GM23338 (cell line): ENCODE measurements around the gene PRPF18. TPM values are rescaled to one million over a fixed set of nuclear protein-coding genes. Genes with fewer than 3 reads are reported as not detected.

ENCODE experiments used
- ATAC-seq: fragments of 200-7000 bp; cut with Tn5 transposase; 3 replicates; pipeline ENCODE4 v1.9.1; 2020
- DNase-seq: peaks from one replicate; pipeline ENCODE4 v3.0.0-alpha.2; 2015; ENCODE audit warnings: low spot score
- H2AFZ ChIP-seq: fragments of 200-600 bp; sonication (generic); 2 replicates; pipeline ENCODE4 v1.8.0; 2016; ENCODE audit warnings: antibody characterized with exemption, mild to moderate bottlenecking, moderate library complexity
- H3F3A ChIP-seq: fragments of 200-600 bp; sonication (generic); replicated peaks from 2 replicates; pipeline ENCODE4 v1.8.0; 2017; ENCODE audit warnings: antibody characterized with exemption, mixed run types, low read depth
- H3K27ac ChIP-seq: fragments of 200-600 bp; sonication (generic); 2 replicates; pipeline ENCODE4 v1.6.1; 2016; ENCODE audit warnings: low read depth
- H3K27me3 ChIP-seq: fragments of 200-600 bp; sonication (generic); 2 replicates; pipeline ENCODE4 v1.8.0; 2016; ENCODE audit warnings: mild to moderate bottlenecking, mixed run types, moderate library complexity; ENCODE audit not compliant: insufficient read depth
- H3K36me3 ChIP-seq: fragments of 200-600 bp; sonication (generic); 2 replicates; pipeline ENCODE4 v1.8.0; 2016; ENCODE audit warnings: mild to moderate bottlenecking; ENCODE audit not compliant: insufficient read depth
- H3K4me1 ChIP-seq: fragments of 200-600 bp; sonication (generic); 2 replicates; pipeline ENCODE4 v1.8.0; 2016; ENCODE audit warnings: mild to moderate bottlenecking, moderate library complexity; ENCODE audit not compliant: insufficient read depth
- H3K4me2 ChIP-seq: fragments of 200-600 bp; sonication (generic); 2 replicates; pipeline ENCODE4 v1.7.1; 2017; ENCODE audit warnings: mixed run types
- H3K4me3 ChIP-seq: fragments of 200-600 bp; sonication (generic); 2 replicates; pipeline ENCODE4 v1.6.1; 2016; ENCODE audit warnings: mixed run types
- H3K79me2 ChIP-seq: fragments of 200-600 bp; sonication (generic); replicated peaks from 2 replicates; pipeline ENCODE4 v1.8.0; 2017; ENCODE audit warnings: mild to moderate bottlenecking; ENCODE audit not compliant: insufficient read depth
- H3K9me2 ChIP-seq: fragments of 200-600 bp; sonication (generic); 2 replicates; pipeline ENCODE4 v1.8.0; 2017; ENCODE audit not compliant: insufficient read depth
- H4K20me1 ChIP-seq: fragments of 200-600 bp; sonication (generic); replicated peaks from 2 replicates; pipeline ENCODE4 v1.8.0; 2017; ENCODE audit warnings: mild to moderate bottlenecking; ENCODE audit not compliant: insufficient read depth
- H3K27ac Mint-ChIP-seq: 2 replicates; pipeline ENCODE4 v1.8.0; 2020; ENCODE audit warnings: inconsistent platforms, mild to moderate bottlenecking, moderate library complexity, mixed read lengths
- H3K27me3 Mint-ChIP-seq: 3 replicates; pipeline ENCODE4 v1.8.0; 2022; ENCODE audit warnings: low read depth, mild to moderate bottlenecking, moderate library complexity, mixed read lengths, inconsistent platforms; ENCODE audit not compliant: insufficient read depth, poor library complexity
- H3K36me3 Mint-ChIP-seq: 3 replicates; pipeline ENCODE4 v1.8.0; 2021; ENCODE audit warnings: low read depth, mild to moderate bottlenecking, inconsistent platforms, moderate library complexity, mixed read lengths
- H3K4me1 Mint-ChIP-seq: 3 replicates; pipeline ENCODE4 v1.8.0; 2020; ENCODE audit warnings: mild to moderate bottlenecking, inconsistent platforms, mixed read lengths
- H3K4me3 Mint-ChIP-seq: 3 replicates; pipeline ENCODE4 v1.8.0; 2021; ENCODE audit warnings: moderate library complexity, mild to moderate bottlenecking, inconsistent platforms, mixed read lengths
- H3K9me3 Mint-ChIP-seq: 3 replicates; pipeline ENCODE4 v1.8.0; 2020; ENCODE audit warnings: moderate library complexity, mild to moderate bottlenecking, inconsistent platforms, mixed read lengths
- CREB1 ChIP-seq: fragments of 250-450 bp; sonication (Bioruptor Pico); IDR thresholded peaks from 2 replicates; pipeline ENCODE4 v1.5.0; 2020; ENCODE audit warnings: low read depth, mild to moderate bottlenecking, moderate library complexity
- EZH2 ChIP-seq: fragments of 200-600 bp; sonication (generic); IDR thresholded peaks from one replicate; pipeline ENCODE4 v1.8.0; 2017; ENCODE audit warnings: antibody characterized with exemption, mild to moderate bottlenecking, low read depth; ENCODE audit not compliant: unreplicated experiment
- EZH2phosphoT487 ChIP-seq: fragments of 200-600 bp; sonication (generic); IDR thresholded peaks from one replicate; pipeline ENCODE4 v1.8.1; 2018; ENCODE audit warnings: antibody characterized with exemption; ENCODE audit not compliant: unreplicated experiment
- NANOG ChIP-seq: IDR thresholded peaks from 2 replicates; pipeline ENCODE4 v1.6.1; 2016; ENCODE audit warnings: antibody characterized with exemption, borderline replicate concordance
- POLR2AphosphoS5 ChIP-seq: IDR thresholded peaks from 2 replicates; pipeline ENCODE4 v1.6.1; 2016; ENCODE audit warnings: antibody characterized with exemption, low read depth
- STAT1 ChIP-seq: IDR thresholded peaks from one replicate; pipeline ENCODE4 v1.6.1; 2016; ENCODE audit warnings: antibody characterized with exemption; ENCODE audit not compliant: unreplicated experiment
- ZNF114 ChIP-seq: fragments of 250-450 bp; sonication (Bioruptor Pico); IDR thresholded peaks from 2 replicates; pipeline ENCODE4 v1.5.0; 2020; ENCODE audit warnings: mild to moderate bottlenecking, moderate library complexity
- ZNF331 ChIP-seq: fragments of 250-450 bp; sonication (Bioruptor Pico); IDR thresholded peaks from 2 replicates; pipeline ENCODE4 v1.5.0; 2020; ENCODE audit warnings: low read depth, mild to moderate bottlenecking, moderate library complexity
- polyA plus RNA-seq: library from polyadenylated mRNA; unstranded; fragments of >200 nt; fragmentation: Nextera tagmentation; extraction: Ambion mirVana; gene quantifications from 2 replicates; pipeline ENCODE4 v1.2.1, GENCODE V29; 2016
- total RNA-seq: library from RNA; depleted of rRNA; stranded (reverse); fragments of >200 nt; shearing (Covaris generic); gene quantifications from 2 replicates; pipeline ENCODE4 v1.2.3, GENCODE V29; 2014
- TF ChIP-seq, protein P1 (sequence below): IDR thresholded peaks from one replicate; pipeline ENCODE4 v1.6.1; 2018; ENCODE audit warnings: antibody characterized with exemption; ENCODE audit not compliant: unreplicated experiment
- TF ChIP-seq, protein P2 (sequence below), 2 experiments: fragments of 200-600 bp in 1 of 2; sonication (generic) in 1 of 2; conservative IDR thresholded peaks; 2 replicates each; pipeline versions ENCODE4 v1.5.1 to v1.6.1; 2016 to 2017; ENCODE audit warnings: antibody characterized with exemption in 2 of 2, low read depth in 2 of 2, mild to moderate bottlenecking in 2 of 2, moderate library complexity in 1 of 2
- TF ChIP-seq, protein P3 (sequence below): IDR thresholded peaks from 2 replicates; pipeline ENCODE4 v1.6.1; 2016; ENCODE audit warnings: antibody characterized with exemption

Gene PRPF18
- total and polyA plus RNA-seq, 2 experiments from 2014 or later, result 15.1 to 17.2 TPM

DNA sequence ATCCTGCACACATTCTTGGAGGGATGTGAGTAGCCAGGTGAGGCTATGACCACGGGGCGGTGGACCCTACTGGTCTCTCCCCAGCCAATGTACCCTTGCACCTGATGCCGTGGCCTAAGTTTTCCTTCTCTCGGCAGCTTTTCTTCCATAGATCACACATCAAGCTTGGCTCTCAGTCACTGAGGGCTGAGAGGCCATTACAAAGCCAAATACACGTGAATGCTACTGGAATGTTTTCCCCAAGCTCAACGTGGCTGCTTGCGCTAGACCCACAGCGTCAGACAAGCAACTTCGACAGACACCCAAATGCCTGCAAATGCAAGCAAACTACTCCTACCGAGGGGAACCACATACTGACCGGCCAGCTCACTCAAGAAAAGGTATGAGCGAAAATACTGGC is 83.1 kb downstream of the PRPF18 start:
- Histone ChIP-seq H3K79me2 (no peaks in the 10 kb centered on the region), H3K27me3 (no peaks in the 10 kb centered on the region), H3K9me2 (peaks cover 7% of the 10 kb centered on the region; the same call in 1 of the 2 replicates), H2AFZ (no peak overlapping the region), H3K4me3 (no peak overlapping the region), H3K36me3 (0 out of 2 replicates have a peak, but pooled peaks cover 8% of the 10 kb centered on the region), H4K20me1 (no peaks in the 10 kb centered on the region), H3K4me2 (no peak overlapping the region), H3K4me1 (peaks cover 21% of the 10 kb centered on the region), H3F3A (0 out of 2 replicates have a peak, but pooled peaks cover 4% of the 10 kb centered on the region), H3K27ac (peak overlapping the region; percentile 76; the same call in 1 of the 2 replicates)
- peak overlapping the region; percentile 30; the same call in 1 of the 2 replicates for H3K27ac Mint-ChIP-seq
- TF ChIP-seq, protein P1, sequence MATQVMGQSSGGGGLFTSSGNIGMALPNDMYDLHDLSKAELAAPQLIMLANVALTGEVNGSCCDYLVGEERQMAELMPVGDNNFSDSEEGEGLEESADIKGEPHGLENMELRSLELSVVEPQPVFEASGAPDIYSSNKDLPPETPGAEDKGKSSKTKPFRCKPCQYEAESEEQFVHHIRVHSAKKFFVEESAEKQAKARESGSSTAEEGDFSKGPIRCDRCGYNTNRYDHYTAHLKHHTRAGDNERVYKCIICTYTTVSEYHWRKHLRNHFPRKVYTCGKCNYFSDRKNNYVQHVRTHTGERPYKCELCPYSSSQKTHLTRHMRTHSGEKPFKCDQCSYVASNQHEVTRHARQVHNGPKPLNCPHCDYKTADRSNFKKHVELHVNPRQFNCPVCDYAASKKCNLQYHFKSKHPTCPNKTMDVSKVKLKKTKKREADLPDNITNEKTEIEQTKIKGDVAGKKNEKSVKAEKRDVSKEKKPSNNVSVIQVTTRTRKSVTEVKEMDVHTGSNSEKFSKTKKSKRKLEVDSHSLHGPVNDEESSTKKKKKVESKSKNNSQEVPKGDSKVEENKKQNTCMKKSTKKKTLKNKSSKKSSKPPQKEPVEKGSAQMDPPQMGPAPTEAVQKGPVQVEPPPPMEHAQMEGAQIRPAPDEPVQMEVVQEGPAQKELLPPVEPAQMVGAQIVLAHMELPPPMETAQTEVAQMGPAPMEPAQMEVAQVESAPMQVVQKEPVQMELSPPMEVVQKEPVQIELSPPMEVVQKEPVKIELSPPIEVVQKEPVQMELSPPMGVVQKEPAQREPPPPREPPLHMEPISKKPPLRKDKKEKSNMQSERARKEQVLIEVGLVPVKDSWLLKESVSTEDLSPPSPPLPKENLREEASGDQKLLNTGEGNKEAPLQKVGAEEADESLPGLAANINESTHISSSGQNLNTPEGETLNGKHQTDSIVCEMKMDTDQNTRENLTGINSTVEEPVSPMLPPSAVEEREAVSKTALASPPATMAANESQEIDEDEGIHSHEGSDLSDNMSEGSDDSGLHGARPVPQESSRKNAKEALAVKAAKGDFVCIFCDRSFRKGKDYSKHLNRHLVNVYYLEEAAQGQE, result no peak
- TF ChIP-seq CREB1 (CRISPR knock-in tag) (no peak), ZNF331 (CRISPR knock-in tag) (no peak)
- TF ChIP-seq, protein P2, sequence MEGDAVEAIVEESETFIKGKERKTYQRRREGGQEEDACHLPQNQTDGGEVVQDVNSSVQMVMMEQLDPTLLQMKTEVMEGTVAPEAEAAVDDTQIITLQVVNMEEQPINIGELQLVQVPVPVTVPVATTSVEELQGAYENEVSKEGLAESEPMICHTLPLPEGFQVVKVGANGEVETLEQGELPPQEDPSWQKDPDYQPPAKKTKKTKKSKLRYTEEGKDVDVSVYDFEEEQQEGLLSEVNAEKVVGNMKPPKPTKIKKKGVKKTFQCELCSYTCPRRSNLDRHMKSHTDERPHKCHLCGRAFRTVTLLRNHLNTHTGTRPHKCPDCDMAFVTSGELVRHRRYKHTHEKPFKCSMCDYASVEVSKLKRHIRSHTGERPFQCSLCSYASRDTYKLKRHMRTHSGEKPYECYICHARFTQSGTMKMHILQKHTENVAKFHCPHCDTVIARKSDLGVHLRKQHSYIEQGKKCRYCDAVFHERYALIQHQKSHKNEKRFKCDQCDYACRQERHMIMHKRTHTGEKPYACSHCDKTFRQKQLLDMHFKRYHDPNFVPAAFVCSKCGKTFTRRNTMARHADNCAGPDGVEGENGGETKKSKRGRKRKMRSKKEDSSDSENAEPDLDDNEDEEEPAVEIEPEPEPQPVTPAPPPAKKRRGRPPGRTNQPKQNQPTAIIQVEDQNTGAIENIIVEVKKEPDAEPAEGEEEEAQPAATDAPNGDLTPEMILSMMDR (conservative IDR thresholded peaks at IDR 0.05; ENCODE audit: low read depth in 2 of 2), result no peak
- DNase-seq (no peak), ATAC-seq (no peak)
- peaks cover 30% of the 10 kb centered on the region for H3K4me1 Mint-ChIP-seq
- peaks cover 44% of the 10 kb centered on the region for H3K36me3 Mint-ChIP-seq
- no peak overlapping the region for H3K4me3 Mint-ChIP-seq
- H3K27me3 Mint-ChIP-seq, result peaks cover 4% of the 10 kb centered on the region
- H3K9me3 Mint-ChIP-seq, result no peaks in the 10 kb centered on the region

DNA sequence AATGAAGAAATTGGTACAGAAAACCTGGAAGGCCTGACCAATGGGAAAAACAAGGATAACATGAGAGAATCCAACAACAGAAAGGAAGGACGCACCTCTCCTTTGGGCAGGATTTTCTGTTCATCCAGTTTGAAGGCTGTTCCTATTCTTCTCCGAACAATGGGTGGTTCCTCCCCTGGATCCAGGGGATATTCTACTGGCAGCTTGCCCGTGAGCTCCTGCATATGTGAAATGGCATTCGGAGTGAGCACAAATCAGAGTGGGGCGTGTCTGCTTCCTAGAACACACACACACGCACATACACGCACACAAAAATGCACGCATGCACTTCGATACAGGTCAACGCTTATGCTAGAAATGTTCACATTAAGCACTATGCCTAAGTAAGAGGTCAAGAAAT is 83.5 kb downstream of the PRPF18 start:
- H3K4me3 ChIP-seq, result no peak overlapping the region
- 0 out of 2 replicates have a peak, but pooled peaks cover 4% of the 10 kb centered on the region for H3F3A ChIP-seq
- peaks cover 30% of the 10 kb centered on the region for H3K4me1 Mint-ChIP-seq
- H4K20me1 ChIP-seq, result no peaks in the 10 kb centered on the region
- H3K9me3 Mint-ChIP-seq, result no peaks in the 10 kb centered on the region
- ATAC-seq (no peak), DNase-seq (no peak)
- no peaks in the 10 kb centered on the region for H3K27me3 ChIP-seq
- no peak overlapping the region for H3K4me2 ChIP-seq
- H3K27ac Mint-ChIP-seq, result no peak overlapping the region; the same call in 1 of the 2 replicates
- H3K36me3 ChIP-seq, result 0 out of 2 replicates have a peak, but pooled peaks cover 4% of the 10 kb centered on the region
- H3K4me1 ChIP-seq, result peaks cover 21% of the 10 kb centered on the region
- H3K4me3 Mint-ChIP-seq, result no peak overlapping the region
- no peak overlapping the region for H2AFZ ChIP-seq
- peaks cover 4% of the 10 kb centered on the region for H3K27me3 Mint-ChIP-seq
- peaks cover 43% of the 10 kb centered on the region for H3K36me3 Mint-ChIP-seq
- no peaks in the 10 kb centered on the region for H3K79me2 ChIP-seq
- peaks cover 7% of the 10 kb centered on the region; the same call in 1 of the 2 replicates for H3K9me2 ChIP-seq
- H3K27ac ChIP-seq, result peak overlapping the region; percentile 76; the same call in 1 of the 2 replicates
- no peak for TF ChIP-seq ZNF114 (CRISPR knock-in tag)
- no peak for TF ChIP-seq POLR2AphosphoS5
- no peak for TF ChIP-seq EZH2phosphoT487
- TF ChIP-seq ZNF331 (CRISPR knock-in tag), result no peak
- TF ChIP-seq, protein P3, sequence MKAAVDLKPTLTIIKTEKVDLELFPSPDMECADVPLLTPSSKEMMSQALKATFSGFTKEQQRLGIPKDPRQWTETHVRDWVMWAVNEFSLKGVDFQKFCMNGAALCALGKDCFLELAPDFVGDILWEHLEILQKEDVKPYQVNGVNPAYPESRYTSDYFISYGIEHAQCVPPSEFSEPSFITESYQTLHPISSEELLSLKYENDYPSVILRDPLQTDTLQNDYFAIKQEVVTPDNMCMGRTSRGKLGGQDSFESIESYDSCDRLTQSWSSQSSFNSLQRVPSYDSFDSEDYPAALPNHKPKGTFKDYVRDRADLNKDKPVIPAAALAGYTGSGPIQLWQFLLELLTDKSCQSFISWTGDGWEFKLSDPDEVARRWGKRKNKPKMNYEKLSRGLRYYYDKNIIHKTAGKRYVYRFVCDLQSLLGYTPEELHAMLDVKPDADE, result no peak
- no peak for TF ChIP-seq STAT1
- TF ChIP-seq, protein P2 (conservative IDR thresholded peaks at IDR 0.05; ENCODE audit: low read depth in 2 of 2), result no peak
- TF ChIP-seq EZH2, result no peak
- TF ChIP-seq NANOG, result no peak
- TF ChIP-seq CREB1 (CRISPR knock-in tag), result no peak
- TF ChIP-seq, protein P1, result no peak
